GM15510 (cell line): ENCODE data around the gene PPP1CC.

ENCODE experiments used
- POLR2A ChIP-seq: IDR thresholded peaks from 3 replicates; pipeline ENCODE4 v1.6.1; 2011; ENCODE audit warnings: borderline replicate concordance; ENCODE audit not compliant: insufficient read length; ENCODE audit errors: extremely low read depth

PPP1CC gene

DNA sequence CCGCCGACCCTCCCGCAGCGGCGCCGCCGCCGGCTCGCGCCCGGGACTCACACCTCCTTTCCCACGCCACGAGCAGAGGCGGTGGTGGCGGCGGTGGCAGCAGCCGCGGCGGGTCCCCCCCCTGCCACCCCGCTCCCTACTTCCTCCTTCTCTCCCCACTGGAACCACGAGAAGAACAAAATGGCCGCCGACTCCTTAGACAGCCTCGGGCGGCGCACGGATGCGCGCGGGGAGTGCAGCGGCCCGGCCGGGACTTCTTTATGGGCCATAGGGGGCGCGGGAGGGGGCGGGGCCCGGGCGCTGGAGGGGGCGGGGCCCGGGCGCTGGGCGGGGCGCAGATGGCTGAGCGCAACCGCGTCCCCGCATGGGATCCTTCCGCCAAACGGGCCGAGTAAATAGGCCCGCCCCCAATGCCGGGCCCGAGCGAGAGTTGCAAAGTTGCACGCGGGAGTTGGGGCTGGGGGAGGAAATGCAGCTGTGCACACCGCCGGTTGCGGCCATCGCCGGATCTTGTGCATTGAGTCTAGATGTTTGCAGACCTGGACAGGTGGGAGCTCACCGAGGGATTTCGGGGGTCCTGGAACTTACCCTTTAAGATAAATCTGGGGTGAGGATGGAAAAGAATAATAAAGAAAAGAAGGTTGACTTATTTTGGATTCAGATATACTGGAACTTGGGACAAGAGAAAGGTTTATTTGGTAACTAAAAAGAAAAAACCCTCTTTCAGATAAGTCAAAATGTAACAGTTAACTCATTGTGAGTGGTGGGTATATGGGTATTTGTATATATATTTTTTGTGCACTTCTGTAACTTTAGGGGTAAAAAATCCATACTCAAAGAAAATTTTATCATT, at the start of gene PPP1CC:
Gene PPP1CC, minus strand, starts transcription at position 174 of the 853 bp plus-strand sequence. CDS start 184 bp downstream, outside the sequence.
- peak; percentile 75 for TF ChIP-seq POLR2A

DNA sequence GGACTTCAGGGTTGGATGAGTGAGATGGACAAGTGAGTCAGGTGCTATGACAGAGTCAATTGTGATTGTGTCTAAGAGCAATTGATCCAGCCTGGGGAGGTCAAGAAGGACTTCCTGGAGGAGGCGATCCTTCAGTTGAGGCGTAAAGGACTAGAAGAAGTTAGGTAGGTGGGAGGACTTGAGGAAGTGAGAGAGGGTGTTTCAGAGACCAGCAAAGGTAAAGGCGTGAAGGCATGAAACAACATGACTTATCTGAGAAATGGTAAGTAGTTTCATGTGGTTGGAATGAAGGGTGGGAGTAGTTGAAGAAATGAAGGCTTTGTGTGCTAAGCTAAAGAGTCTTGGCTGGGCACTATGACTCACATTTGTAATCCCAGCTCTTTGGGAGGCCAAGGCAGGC, 48.9 kb upstream of the PPP1CC start:
- no peak for TF ChIP-seq POLR2A

DNA sequence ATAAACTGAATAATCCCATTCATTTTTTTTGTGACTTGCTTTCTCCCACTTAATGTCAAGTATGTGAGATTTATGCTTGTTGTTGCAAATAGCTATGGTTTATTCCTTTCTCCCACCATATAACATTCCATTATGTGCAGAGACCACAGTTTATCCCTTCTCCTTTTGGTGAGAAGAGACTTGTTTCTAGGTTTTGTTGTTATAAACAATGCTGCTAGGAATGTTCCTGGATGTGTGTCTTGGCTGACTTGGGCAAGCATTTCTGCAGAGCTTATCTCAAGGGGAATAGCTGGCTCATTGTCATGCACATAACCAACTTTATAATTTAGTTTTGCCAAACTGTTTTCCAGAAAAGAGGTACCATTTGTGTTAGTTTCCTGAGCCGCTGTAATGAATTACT, 47.6 kb upstream of the PPP1CC start:
- no peak for TF ChIP-seq POLR2A

GRCh38 chr12:110786012-110786411, 43.3 kb upstream of the PPP1CC start:
- TF ChIP-seq POLR2A, result no peak

DNA sequence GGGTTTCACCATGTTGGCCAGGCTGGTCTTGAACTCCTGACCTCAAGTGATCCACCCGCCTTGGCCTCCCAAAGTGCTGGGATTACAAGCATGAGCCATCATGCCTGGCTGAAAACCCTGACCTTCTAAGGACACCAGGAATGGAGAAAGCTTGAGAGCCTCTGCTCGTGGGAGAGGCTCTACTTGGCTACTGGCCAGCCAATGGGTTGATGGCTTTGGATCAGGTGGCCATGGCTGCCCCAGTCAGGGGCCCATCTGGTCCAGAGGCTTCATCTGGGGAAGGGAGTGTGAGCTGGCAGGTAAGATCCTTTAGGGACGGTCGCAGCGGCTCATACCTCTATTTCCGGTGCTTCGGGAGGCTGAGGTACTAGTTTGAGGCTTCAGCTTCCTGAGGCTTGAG, 42.5 kb upstream of the PPP1CC start:
- no peak for TF ChIP-seq POLR2A

GRCh38 chr12:110782922-110783321, 40.2 kb upstream of the PPP1CC start:
- TF ChIP-seq POLR2A, result no peak

- TF ChIP-seq POLR2A, result no peak
Measured at GRCh38 chr12:110782094-110782493, 39.4 kb upstream of the PPP1CC start.

GRCh38 chr12:110780448-110780847, 37.8 kb upstream of the PPP1CC start:
- no peak for TF ChIP-seq POLR2A

DNA sequence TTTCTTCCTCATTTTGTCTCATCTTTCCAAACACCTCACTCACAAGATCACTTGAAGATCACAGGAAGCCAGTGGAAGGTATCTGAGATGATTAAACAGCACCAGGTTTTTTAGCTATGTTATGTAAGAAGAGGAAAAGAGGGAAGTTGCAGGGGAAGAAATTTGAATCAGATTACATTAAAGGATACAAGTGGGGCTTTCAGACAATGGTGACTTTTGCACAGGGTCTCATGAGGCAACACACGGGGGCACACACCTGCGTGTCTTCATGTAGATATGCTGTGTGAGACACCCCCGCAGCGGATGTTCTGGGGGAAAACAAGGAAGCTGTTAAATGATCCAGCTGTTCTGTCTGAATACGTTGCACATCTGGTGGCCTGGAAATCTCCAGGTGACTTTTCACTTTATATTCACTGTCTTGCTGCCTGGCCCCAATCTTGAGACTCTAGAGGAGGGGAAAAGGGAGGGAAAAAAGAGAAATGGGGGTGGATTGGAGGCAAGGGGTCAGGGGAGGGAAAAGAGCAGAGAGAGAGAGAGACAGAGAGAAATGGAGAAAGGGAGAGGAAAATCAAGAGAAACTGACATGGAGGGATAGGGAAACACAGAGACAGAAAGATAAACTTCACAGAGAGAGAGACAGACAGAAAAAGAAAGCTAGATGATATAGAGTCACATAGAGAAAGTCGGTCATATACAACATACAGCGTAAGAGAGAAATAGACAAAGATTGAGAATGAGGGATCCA, 36.3 kb upstream of the PPP1CC start:
- no peak for TF ChIP-seq POLR2A

- TF ChIP-seq POLR2A, result peak; percentile 34
Measured at GRCh38 chr12:110776410-110776809, 33.7 kb upstream of the PPP1CC start.

DNA sequence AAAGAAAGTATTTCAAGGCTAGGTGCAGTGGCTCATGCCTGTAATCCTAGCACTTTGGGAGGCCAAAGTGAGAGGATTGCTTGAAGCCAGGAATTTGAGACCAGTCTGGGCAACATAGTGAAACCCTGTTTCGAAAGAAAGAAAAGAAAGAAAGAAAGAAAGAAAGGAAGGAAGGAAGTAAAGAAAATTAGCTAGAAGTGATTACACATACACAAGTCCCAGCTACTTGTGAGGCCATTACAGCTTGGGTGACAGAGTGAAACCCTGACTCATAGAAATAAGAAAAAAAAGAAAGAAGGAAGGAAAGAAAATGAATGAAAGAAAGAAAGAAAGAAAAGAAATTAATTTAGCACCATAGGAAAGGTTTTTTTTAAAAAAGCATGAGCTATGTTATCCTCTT, 33.3 kb upstream of the PPP1CC start:
- no peak for TF ChIP-seq POLR2A

GRCh38 chr12:110774824-110775223, 32.1 kb upstream of the PPP1CC start:
- no peak for TF ChIP-seq POLR2A

DNA sequence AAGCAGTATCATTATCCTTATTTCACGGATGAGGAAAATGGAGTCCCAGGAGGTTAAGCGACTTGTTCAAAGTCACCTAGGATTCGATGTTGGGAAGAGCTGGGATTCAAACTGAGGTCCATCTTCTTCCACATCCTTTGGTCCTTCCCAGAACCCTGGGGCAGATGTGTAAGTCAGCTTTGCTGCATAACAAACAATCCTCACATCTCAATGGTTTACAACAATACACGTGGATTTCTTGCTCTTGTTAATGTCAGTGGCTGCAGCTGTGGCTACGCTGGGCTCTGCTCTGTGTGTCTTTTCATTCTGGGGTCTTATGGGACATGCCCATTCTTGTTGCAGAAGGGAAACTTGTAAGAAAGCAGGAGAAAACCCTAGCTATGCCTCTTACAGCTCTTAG, 26.3 kb upstream of the PPP1CC start:
- TF ChIP-seq POLR2A, result no peak

- TF ChIP-seq POLR2A, result no peak
Measured at GRCh38 chr12:110767863-110768262, 25.2 kb upstream of the PPP1CC start.

- TF ChIP-seq POLR2A, result no peak
Measured at GRCh38 chr12:110766311-110767154, 23.8 kb upstream of the PPP1CC start.
